ENCODE data around the gene SCYGR5. TPM values are rescaled to one million over a fixed set of nuclear protein-coding genes. Genes with fewer than 3 reads are reported as not detected.

Gene SCYGR5
- total and polyA plus RNA-seq, 2 donors (not counting 3 experiments of a cell fraction or from before 2014, with no cell fraction given) = not detected

DNA sequence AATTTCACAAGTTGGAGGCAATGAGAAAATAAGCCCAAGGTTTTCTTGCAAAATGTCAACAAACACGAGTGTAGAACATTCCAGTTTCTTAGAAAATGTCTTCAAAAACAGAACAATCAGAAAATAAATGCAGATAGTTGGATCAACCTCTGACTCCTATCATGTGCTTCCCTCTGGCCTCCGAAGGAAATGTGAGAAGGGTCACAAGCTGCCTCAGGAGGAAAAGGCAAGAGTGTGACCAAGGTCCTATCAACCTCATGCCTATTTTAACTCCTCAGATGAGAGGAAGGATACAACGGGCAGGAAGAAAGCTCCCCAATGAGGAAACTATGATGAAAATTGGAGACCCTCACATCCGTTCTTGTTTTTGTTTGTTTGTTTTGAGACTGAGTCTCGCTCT, 7.9 kb downstream of the SCYGR5 start:
- ChIA-PET POLR2A (no interaction called here), CTCF (no interaction called here)
- TF ChIP-seq, protein P1, sequence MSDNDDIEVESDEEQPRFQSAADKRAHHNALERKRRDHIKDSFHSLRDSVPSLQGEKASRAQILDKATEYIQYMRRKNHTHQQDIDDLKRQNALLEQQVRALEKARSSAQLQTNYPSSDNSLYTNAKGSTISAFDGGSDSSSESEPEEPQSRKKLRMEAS (IDR thresholded peaks at IDR 0.05; ENCODE audit: insufficient read depth, insufficient read length) = no peak
- TF ChIP-seq JUN (IDR thresholded peaks at IDR 0.05; ENCODE audit: borderline replicate concordance, insufficient read depth, insufficient read length, low read depth) (no peak), FOS (IDR thresholded peaks at IDR 0.05; ENCODE audit: borderline replicate concordance, insufficient read depth, low read length) (no peak), GATA2 (IDR thresholded peaks at IDR 0.05; ENCODE audit: insufficient read depth, insufficient read length, low read depth, low read length) (no peak), POLR2A (IDR thresholded peaks at IDR 0.05; ENCODE audit: low read depth, low read length) (no peak), POLR2AphosphoS5 (IDR thresholded peaks at IDR 0.05; ENCODE audit: insufficient read depth, low read depth, low read length) (no peak), EZH2 (IDR thresholded peaks at IDR 0.05; ENCODE audit: borderline replicate concordance, low read depth, low read length, severe bottlenecking) (no peak), MYC (IDR thresholded peaks at IDR 0.05; ENCODE audit: low read depth, low read length) (no peak)
- TF ChIP-seq, protein P2, sequence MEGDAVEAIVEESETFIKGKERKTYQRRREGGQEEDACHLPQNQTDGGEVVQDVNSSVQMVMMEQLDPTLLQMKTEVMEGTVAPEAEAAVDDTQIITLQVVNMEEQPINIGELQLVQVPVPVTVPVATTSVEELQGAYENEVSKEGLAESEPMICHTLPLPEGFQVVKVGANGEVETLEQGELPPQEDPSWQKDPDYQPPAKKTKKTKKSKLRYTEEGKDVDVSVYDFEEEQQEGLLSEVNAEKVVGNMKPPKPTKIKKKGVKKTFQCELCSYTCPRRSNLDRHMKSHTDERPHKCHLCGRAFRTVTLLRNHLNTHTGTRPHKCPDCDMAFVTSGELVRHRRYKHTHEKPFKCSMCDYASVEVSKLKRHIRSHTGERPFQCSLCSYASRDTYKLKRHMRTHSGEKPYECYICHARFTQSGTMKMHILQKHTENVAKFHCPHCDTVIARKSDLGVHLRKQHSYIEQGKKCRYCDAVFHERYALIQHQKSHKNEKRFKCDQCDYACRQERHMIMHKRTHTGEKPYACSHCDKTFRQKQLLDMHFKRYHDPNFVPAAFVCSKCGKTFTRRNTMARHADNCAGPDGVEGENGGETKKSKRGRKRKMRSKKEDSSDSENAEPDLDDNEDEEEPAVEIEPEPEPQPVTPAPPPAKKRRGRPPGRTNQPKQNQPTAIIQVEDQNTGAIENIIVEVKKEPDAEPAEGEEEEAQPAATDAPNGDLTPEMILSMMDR (IDR thresholded peaks at IDR 0.05; ENCODE audit: extremely low read depth in 1 of 2, insufficient read depth in 1 of 2, low read depth in 1 of 2, low read length in 2 of 2) = no peak
- Histone ChIP-seq H4K20me1 (replicated peaks; ENCODE audit: control insufficient read depth, extremely low read depth, insufficient read depth, low read length) (no peaks in the 10 kb centered on the region), H3K79me2 (ENCODE audit: control insufficient read depth, insufficient read depth, low read length) (no peaks in the 10 kb centered on the region), H3K4me2 (ENCODE audit: insufficient read depth, low read length) (no peak overlapping the region), H3K9ac (replicated peaks; ENCODE audit: extremely low read depth, insufficient read depth, low read length) (no peak overlapping the region), H3K4me1 (ENCODE audit: control insufficient read depth, extremely low read depth, insufficient read depth, low read length) (no peaks in the 10 kb centered on the region), H3K36me3 (ENCODE audit: control insufficient read depth in 2 of 2, extremely low read depth in 1 of 2, insufficient read depth in 2 of 2, low read length in 2 of 2) (no peaks in the 10 kb centered on the region), H3K9me1 (replicated peaks; ENCODE audit: control insufficient read depth, extremely low read depth, insufficient read depth, low read length) (no peaks in the 10 kb centered on the region), H3K27ac (ENCODE audit: insufficient read depth, low read depth, low read length) (no peak overlapping the region), H3K27me3 (ENCODE audit: control insufficient read depth in 2 of 2, insufficient read depth in 2 of 2, low read length in 2 of 2) (no peaks in the 10 kb centered on the region), H3K9me3 (replicated peaks; ENCODE audit: control insufficient read depth, insufficient read depth, low read length) (no peaks in the 10 kb centered on the region), H2AFZ (ENCODE audit: low read depth, low read length) (no peak overlapping the region), H3K4me3 (replicated peaks in 1 of 3; ENCODE audit: insufficient read depth in 1 of 3, low read depth in 1 of 3, low read length in 3 of 3) (no peak overlapping the region)
- intact Hi-C loops (cut with micrococcal nuclease) (no loop called here), dilution Hi-C loops (cut with MboI; ENCODE audit: extremely low pct_ligation_motif_present, low sequenced_read_pairs) (no loop called here)
- no peak for FAIRE-seq
- no peak for DNase-seq (ENCODE audit: low read depth, low spot score)
- BruUV-seq (replicated peaks) = no TSS peak
